Colon (tissue), 2 donors: Measurements from ENCODE around the gene FCRL4.

ENCODE experiments used
- FAIRE-seq: peaks from 2 replicates; lab custom pipeline; 2012; peaks lifted over from hg19 to GRCh38; lab: Jason Lieb, UNC
- donor health status: control.
- donor health status: control.

The FCRL4 gene

GRCh38 chr1:157597959-157598667 lies at the start of gene FCRL4:
TSS of gene FCRL4 (minus strand) at chr1:157598085. CDS start at chr1:157597944, 141 bp downstream.
- no peak for FAIRE-seq

- FAIRE-seq: no peak
Observed at GRCh38 chr1:157646144-157646543, 48.3 kb upstream of the FCRL4 start.

- no peak for FAIRE-seq
Observed at GRCh38 chr1:157641177-157641576, 43.3 kb upstream of the FCRL4 start.

DNA sequence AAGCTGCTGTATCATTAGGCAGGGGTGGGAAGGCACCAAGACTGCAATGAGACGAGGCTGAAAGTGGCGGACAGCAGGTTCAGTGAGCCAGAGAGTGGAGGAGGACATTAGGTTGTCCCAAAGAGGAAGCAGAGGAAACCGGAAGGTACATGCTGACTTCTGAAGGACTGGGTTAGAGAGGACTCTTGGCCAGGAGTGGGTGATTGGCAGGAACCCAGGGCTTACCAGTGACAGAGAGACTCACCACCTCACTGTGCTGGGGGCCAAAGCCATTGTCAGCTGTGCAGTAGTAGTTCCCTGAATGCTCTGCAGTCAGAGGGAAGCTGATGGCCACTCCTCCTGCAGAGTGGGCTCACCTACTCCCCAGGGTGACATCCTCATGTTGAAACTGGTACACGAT lies 41.9 kb upstream of the FCRL4 start:
- FAIRE-seq: no peak

- no peak for FAIRE-seq
Observed at GRCh38 chr1:157628773-157629172, 30.9 kb upstream of the FCRL4 start.

GRCh38 chr1:157626099-157626498 lies 28.2 kb upstream of the FCRL4 start:
- no peak for FAIRE-seq

GRCh38 chr1:157624471-157624870 lies 26.6 kb upstream of the FCRL4 start:
- FAIRE-seq: no peak

DNA sequence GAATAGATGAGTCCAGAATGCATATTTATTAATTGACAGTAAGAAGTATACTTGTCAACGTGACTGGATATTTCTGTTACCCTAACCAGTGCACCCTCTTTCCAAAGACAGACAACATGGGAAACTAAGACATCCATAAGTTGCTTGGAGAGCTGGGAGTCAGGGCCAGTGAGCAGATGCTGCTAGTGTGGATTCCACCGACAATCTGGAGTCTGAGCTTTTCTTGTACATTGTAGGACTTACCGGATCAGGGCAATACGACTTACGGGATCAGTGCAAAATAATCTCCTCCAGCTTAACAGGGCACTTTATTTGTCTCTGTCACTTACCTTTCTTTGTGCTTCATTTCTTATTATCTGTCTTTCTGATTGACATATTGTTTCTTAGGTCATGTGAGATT lies 24.6 kb upstream of the FCRL4 start:
- FAIRE-seq: no peak

GRCh38 chr1:157618190-157618589 lies 20.3 kb upstream of the FCRL4 start:
- FAIRE-seq: no peak

- FAIRE-seq: no peak
Observed at GRCh38 chr1:157600236-157600635, 2.4 kb upstream of the FCRL4 start.

- no peak for FAIRE-seq
Observed at GRCh38 chr1:157596384-157596783, 1.5 kb downstream of the FCRL4 start.

DNA sequence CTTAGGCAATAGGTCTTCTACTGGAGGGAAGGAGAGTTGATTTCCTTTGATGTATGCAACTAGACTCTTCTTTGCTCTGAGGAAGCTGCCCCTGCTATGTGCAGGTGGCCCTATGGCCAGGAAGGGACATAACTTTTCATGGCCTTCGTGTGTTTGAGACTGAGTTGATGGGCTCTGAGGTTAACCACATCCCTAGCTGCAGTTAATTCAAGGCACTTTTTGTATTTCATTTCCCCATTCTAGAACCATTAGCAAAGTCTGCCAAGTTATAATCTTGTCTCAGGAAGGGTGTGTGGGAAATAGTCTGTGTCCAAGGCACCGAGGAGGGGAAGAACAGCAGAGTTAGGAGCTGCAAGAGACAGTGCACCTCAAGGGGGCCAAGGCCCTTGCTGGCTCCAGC lies 2.5 kb downstream of the FCRL4 start:
- FAIRE-seq: no peak

- FAIRE-seq: no peak
Observed at GRCh38 chr1:157585984-157586383, 11.9 kb downstream of the FCRL4 start.

DNA sequence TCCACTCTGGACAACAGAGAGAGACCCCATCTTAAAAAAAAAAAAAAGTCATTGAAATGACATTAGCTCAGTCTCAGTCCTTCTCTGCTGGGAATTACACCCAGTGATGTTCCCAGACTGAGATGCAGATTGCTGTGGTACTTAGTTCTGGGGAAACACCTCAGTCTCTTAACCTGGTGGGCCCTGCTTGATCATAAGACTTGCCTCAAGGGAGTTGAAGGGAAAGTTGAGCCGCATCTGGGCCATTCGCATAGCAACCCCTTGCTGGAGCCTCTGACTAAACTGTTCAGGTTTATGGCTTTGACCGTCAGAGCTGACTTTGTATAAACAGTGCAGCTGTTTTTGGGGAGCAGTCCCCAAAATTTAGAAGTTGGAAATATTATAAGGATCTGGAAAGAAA lies 13.4 kb downstream of the FCRL4 start:
- no peak for FAIRE-seq

GRCh38 chr1:157580828-157581210 lies 17.1 kb downstream of the FCRL4 start:
- FAIRE-seq: no peak

- peak; percentile 21 for FAIRE-seq
Observed at GRCh38 chr1:157580179-157580827, 17.6 kb downstream of the FCRL4 start.

DNA sequence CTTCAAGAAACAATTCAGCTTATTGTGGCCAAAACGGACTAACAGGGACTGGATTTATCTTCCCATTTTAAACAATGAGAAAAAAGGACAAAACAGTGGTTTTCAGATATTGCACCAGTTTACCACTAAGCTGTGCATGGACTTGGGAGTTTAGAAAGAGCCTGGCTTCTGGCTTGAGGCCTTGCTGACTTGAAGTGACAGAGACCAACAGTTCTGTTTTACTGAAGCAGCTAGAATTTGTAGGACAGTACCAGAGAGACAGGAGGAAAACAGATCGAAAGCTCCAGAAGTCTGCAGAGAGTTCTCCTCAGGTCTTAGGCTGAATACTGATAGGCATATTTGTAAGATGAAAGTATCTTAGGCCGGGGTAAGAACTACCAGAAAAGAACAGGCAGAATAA lies 20.5 kb downstream of the FCRL4 start:
- no peak for FAIRE-seq

- no peak for FAIRE-seq
Observed at GRCh38 chr1:157575744-157576143, 22.1 kb downstream of the FCRL4 start.

DNA sequence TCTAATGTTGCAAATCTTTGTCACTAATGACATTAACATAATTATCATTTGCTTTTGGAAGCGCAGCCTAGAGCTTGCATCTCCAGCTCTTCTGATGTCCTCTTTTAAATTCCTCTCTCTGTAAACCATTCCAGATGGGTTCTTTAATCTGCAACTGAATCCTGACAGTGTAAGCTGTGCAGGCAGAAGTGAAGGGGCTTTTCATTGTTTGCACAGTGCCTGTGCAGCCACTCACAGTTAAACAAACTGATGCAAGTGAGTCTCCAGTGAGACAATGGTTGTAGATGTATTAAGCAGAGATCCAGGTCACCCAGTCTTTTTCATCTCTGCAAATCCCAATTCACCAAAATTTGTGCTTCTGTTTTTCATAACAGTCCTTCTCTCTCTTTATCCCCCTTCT lies 23.0 kb downstream of the FCRL4 start:
- FAIRE-seq: no peak

DNA sequence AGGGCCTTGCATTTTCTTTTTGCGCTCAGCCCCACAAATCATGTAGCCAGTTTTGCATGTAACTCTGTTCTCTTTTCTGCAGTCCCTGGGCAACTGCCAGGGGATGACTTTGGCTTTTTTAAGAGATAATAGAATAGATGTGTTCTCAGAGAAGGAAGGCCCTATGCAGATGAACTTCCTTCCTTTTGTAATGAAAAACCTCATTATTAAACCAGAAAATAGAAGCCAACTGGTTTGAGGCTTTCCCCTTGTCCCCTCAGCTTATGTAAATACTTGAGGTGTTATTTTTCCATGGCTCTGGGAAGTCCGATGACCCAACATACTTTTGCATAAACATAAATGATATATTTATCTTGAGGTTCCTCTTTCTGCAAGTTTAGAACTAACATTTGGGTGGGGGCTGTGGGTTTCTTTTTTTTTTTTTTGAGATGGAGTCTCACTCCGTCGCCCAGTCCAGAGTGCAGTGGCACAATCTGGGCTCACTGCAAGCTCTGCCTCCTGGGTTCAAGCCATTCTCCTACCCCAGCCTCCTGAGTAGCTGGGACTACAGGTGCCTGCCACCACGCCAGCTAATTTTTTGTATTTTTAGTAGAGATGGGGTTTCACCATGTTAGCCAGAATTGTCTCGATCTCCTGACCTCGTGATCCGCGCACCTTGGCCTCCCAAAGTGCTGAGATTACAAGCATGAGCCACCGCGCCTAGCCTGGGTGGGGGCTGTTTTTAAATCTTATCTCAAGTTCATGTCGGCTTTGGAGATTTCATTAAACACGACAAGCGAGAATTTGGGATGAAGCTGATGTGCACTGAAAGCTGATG lies 31.2 kb downstream of the FCRL4 start:
- no peak for FAIRE-seq

DNA sequence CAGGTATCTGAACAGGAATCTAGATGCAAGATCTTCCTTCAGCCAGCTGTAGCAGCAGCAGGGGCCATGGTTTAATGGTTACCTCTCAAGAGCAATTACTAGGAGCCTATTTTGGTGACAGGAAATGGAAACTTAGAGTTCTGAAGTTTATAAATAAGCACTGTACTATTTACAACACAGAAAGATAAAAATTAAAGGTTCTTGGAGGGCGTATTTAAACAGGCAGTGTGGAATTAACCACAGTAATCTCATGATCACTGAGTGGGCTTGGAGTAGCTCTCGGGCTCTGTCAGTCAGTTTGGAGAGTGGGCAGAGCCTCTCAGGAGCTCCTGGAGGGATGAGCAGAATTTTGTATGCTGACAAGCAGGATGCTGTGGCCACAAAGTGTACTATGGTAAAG lies 35.4 kb downstream of the FCRL4 start:
- no peak for FAIRE-seq

- FAIRE-seq: no peak
Observed at GRCh38 chr1:157558119-157558518, 39.8 kb downstream of the FCRL4 start.
